ENCODE results near the gene ATG9A.

ATG9A gene

GRCh38 chr2:219219784-219220532, 9.5 kb downstream of the ATG9A start:
- no peak for TF ChIP-seq ARNTL (CRISPR knock-in tag; IDR thresholded peaks at IDR 0.05; ENCODE audit: borderline replicate concordance, low read depth)
- no peak for TF ChIP-seq ZFP30 (CRISPR knock-in tag; IDR thresholded peaks at IDR 0.05)
- TF ChIP-seq ZNF565 (CRISPR knock-in tag; conservative IDR thresholded peaks at IDR 0.05; ENCODE audit: low read depth), result no peak
- TF ChIP-seq ISL1 (CRISPR knock-in tag; IDR thresholded peaks at IDR 0.05), result no peak
- no peak for TF ChIP-seq CSDC2 (CRISPR knock-in tag; IDR thresholded peaks at IDR 0.05)
- no peak for TF ChIP-seq ZNF70 (CRISPR knock-in tag; IDR thresholded peaks at IDR 0.05)
- no peak for TF ChIP-seq ZFP3 (CRISPR knock-in tag; IDR thresholded peaks at IDR 0.05)
- ATAC-seq, result no peak

- ATAC-seq, result peak; percentile 82
- TF ChIP-seq ZNF565 (CRISPR knock-in tag; conservative IDR thresholded peaks at IDR 0.05; ENCODE audit: low read depth) (0 out of 2 replicates have a peak, but pooled peaks have one; percentile 29), ZFP3 (CRISPR knock-in tag; IDR thresholded peaks at IDR 0.05) (no peak), ZNF70 (CRISPR knock-in tag; IDR thresholded peaks at IDR 0.05) (peak; percentile 9; the same call in 1 of the 2 replicates), OSR1 (CRISPR knock-in tag; IDR thresholded peaks at IDR 0.05) (no peak)
- TF ChIP-seq, protein P1, sequence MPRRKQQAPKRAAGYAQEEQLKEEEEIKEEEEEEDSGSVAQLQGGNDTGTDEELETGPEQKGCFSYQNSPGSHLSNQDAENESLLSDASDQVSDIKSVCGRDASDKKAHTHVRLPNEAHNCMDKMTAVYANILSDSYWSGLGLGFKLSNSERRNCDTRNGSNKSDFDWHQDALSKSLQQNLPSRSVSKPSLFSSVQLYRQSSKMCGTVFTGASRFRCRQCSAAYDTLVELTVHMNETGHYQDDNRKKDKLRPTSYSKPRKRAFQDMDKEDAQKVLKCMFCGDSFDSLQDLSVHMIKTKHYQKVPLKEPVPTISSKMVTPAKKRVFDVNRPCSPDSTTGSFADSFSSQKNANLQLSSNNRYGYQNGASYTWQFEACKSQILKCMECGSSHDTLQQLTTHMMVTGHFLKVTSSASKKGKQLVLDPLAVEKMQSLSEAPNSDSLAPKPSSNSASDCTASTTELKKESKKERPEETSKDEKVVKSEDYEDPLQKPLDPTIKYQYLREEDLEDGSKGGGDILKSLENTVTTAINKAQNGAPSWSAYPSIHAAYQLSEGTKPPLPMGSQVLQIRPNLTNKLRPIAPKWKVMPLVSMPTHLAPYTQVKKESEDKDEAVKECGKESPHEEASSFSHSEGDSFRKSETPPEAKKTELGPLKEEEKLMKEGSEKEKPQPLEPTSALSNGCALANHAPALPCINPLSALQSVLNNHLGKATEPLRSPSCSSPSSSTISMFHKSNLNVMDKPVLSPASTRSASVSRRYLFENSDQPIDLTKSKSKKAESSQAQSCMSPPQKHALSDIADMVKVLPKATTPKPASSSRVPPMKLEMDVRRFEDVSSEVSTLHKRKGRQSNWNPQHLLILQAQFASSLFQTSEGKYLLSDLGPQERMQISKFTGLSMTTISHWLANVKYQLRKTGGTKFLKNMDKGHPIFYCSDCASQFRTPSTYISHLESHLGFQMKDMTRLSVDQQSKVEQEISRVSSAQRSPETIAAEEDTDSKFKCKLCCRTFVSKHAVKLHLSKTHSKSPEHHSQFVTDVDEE (CRISPR knock-in tag; IDR thresholded peaks at IDR 0.05), result no peak
- TF ChIP-seq, protein P2, sequence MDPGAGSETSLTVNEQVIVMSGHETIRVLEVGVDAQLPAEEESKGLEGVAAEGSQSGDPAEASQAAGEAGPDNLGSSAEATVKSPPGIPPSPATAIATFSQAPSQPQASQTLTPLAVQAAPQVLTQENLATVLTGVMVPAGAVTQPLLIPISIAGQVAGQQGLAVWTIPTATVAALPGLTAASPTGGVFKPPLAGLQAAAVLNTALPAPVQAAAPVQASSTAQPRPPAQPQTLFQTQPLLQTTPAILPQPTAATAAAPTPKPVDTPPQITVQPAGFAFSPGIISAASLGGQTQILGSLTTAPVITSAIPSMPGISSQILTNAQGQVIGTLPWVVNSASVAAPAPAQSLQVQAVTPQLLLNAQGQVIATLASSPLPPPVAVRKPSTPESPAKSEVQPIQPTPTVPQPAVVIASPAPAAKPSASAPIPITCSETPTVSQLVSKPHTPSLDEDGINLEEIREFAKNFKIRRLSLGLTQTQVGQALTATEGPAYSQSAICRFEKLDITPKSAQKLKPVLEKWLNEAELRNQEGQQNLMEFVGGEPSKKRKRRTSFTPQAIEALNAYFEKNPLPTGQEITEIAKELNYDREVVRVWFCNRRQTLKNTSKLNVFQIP (CRISPR knock-in tag; IDR thresholded peaks at IDR 0.05; ENCODE audit: borderline replicate concordance, low read depth), result no peak
Observed at GRCh38 chr2:219218732-219219701, 10.4 kb downstream of the ATG9A start, which contains the start of gene ABCB6. TSS of gene ABCB6 (minus strand) at chr2:219218958. CDS start at chr2:219218673, 285 bp downstream.

- peak; percentile 86 for ATAC-seq
- no peak for TF ChIP-seq PPARA (CRISPR knock-in tag; IDR thresholded peaks at IDR 0.05; ENCODE audit: borderline replicate concordance)
- TF ChIP-seq TCF4 (CRISPR knock-in tag; IDR thresholded peaks at IDR 0.05; ENCODE audit: borderline replicate concordance), result peak; percentile 74; the same call in 1 of the 2 replicates
- TF ChIP-seq ZC3H10 (CRISPR knock-in tag; IDR thresholded peaks at IDR 0.05), result no peak
- TF ChIP-seq GLIS3 (CRISPR knock-in tag; IDR thresholded peaks at IDR 0.05), result no peak
- no peak for TF ChIP-seq BACH2 (CRISPR knock-in tag; IDR thresholded peaks at IDR 0.05; ENCODE audit: borderline replicate concordance)
- no peak for TF ChIP-seq ZNF70 (CRISPR knock-in tag; IDR thresholded peaks at IDR 0.05)
Observed at GRCh38 chr2:219218217-219218731, 11.2 kb downstream of the ATG9A start.

DNA sequence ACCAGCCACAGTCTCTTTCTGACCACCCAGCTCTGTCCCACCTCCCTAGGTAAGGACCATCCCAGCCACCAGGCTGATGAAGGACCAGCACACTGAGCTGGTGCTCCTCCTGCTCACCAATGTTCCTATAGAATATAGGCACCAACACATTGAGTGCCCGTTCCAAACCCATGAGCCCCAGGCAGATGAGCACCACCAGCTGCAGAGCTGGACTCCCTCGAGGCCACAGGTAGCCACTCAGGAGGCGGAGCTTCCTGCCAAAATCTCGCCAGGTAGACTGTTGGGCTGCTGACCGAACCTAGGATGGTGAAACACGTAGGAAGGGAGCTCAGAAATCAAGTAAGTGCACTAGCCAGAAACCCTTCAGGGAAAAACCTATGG, 12.9 kb downstream of the ATG9A start:
- TF ChIP-seq BACH2 (CRISPR knock-in tag; IDR thresholded peaks at IDR 0.05; ENCODE audit: borderline replicate concordance), result no peak
- no peak for TF ChIP-seq TOX (CRISPR knock-in tag; IDR thresholded peaks at IDR 0.05; ENCODE audit: borderline replicate concordance)
- no peak for TF ChIP-seq ZNF70 (CRISPR knock-in tag; IDR thresholded peaks at IDR 0.05)
- TF ChIP-seq ZNF8 (CRISPR knock-in tag; IDR thresholded peaks at IDR 0.05), result no peak
- TF ChIP-seq ESRRG (CRISPR knock-in tag; IDR thresholded peaks at IDR 0.05), result no peak
- TF ChIP-seq ARNTL (CRISPR knock-in tag; IDR thresholded peaks at IDR 0.05; ENCODE audit: borderline replicate concordance, low read depth), result no peak
- TF ChIP-seq, protein P1 (CRISPR knock-in tag; IDR thresholded peaks at IDR 0.05), result no peak
- no peak for TF ChIP-seq RARB (CRISPR knock-in tag; IDR thresholded peaks at IDR 0.05)
- TF ChIP-seq PATZ1 (CRISPR knock-in tag; IDR thresholded peaks at IDR 0.05; ENCODE audit: borderline replicate concordance), result no peak
- no peak for TF ChIP-seq CREB5 (CRISPR knock-in tag; IDR thresholded peaks at IDR 0.05; ENCODE audit: low read depth)
- TF ChIP-seq SNAI2 (CRISPR knock-in tag; IDR thresholded peaks at IDR 0.05), result no peak
- no peak for TF ChIP-seq ISL1 (CRISPR knock-in tag; IDR thresholded peaks at IDR 0.05)
- ATAC-seq, result no peak
